ENCODE data around the gene TUBE1.

TUBE1 gene

GRCh38 chr6:112037783-112038216 lies 49.5 kb downstream of the TUBE1 start:
- Histone ChIP-seq H3K27me3 (ENCODE audit: control insufficient read depth in 2 of 2, insufficient read depth in 2 of 2, low read length in 2 of 2) (no peaks in the 10 kb centered on the region), H3K4me3 (ENCODE audit: low read length in 2 of 2) (no peak overlapping the region), H3K9me3 (ENCODE audit: control insufficient read depth in 2 of 2, low read length in 2 of 2) (no peaks in the 10 kb centered on the region), H3K27ac (ENCODE audit: low read depth in 2 of 2, low read length in 2 of 2) (peak overlapping the region in 1 of 2 donors; percentile 20), H3K9ac (ENCODE audit: low read depth in 1 of 2, low read length in 2 of 2) (no peak overlapping the region), H3K4me1 (ENCODE audit: control insufficient read depth in 2 of 2, insufficient read depth in 2 of 2, low read length in 2 of 2) (peaks cover 0 to 4% of the 10 kb centered on the region in 2 donors), H3K36me3 (ENCODE audit: control insufficient read depth in 2 of 2, insufficient read depth in 2 of 2, low read length in 2 of 2) (no peaks in the 10 kb centered on the region)

GRCh38 chr6:112036088-112036637 lies 51.1 kb downstream of the TUBE1 start:
- H3K27me3 ChIP-seq (ENCODE audit: control insufficient read depth in 2 of 2, insufficient read depth in 2 of 2, low read length in 2 of 2), result no peaks in the 10 kb centered on the region
- no peaks in the 10 kb centered on the region for H3K9me3 ChIP-seq (ENCODE audit: control insufficient read depth in 2 of 2, low read length in 2 of 2)
- H3K36me3 ChIP-seq (ENCODE audit: control insufficient read depth in 2 of 2, insufficient read depth in 2 of 2, low read length in 2 of 2), result no peaks in the 10 kb centered on the region
- peak overlapping the region in 1 of 2 donors; percentile 7 for H3K27ac ChIP-seq (ENCODE audit: low read depth in 2 of 2, low read length in 2 of 2)
- H3K9ac ChIP-seq (ENCODE audit: low read depth in 1 of 2, low read length in 2 of 2), result no peak overlapping the region
- peaks cover 0 to 4% of the 10 kb centered on the region in 2 donors for H3K4me1 ChIP-seq (ENCODE audit: control insufficient read depth in 2 of 2, insufficient read depth in 2 of 2, low read length in 2 of 2)
- H3K4me3 ChIP-seq (ENCODE audit: low read length in 2 of 2), result no peak overlapping the region

- Histone ChIP-seq H3K27ac (ENCODE audit: low read depth in 2 of 2, low read length in 2 of 2) (no peak overlapping the region), H3K36me3 (ENCODE audit: control insufficient read depth in 2 of 2, insufficient read depth in 2 of 2, low read length in 2 of 2) (no peaks in the 10 kb centered on the region), H3K9me3 (ENCODE audit: control insufficient read depth in 2 of 2, low read length in 2 of 2) (no peaks in the 10 kb centered on the region), H3K4me3 (ENCODE audit: low read length in 2 of 2) (no peak overlapping the region), H3K27me3 (ENCODE audit: control insufficient read depth in 2 of 2, insufficient read depth in 2 of 2, low read length in 2 of 2) (no peaks in the 10 kb centered on the region), H3K4me1 (ENCODE audit: control insufficient read depth in 2 of 2, insufficient read depth in 2 of 2, low read length in 2 of 2) (peaks cover 5 to 14% of the 10 kb centered on the region in 2 donors), H3K9ac (ENCODE audit: low read depth in 1 of 2, low read length in 2 of 2) (no peak overlapping the region)
Measured at GRCh38 chr6:112034616-112034995, 52.7 kb downstream of the TUBE1 start.

- H3K36me3 ChIP-seq (ENCODE audit: control insufficient read depth in 2 of 2, insufficient read depth in 2 of 2, low read length in 2 of 2), result no peaks in the 10 kb centered on the region
- H3K9ac ChIP-seq (ENCODE audit: low read depth in 1 of 2, low read length in 2 of 2), result no peak overlapping the region
- no peak overlapping the region for H3K4me3 ChIP-seq (ENCODE audit: low read length in 2 of 2)
- peaks cover 5 to 14% of the 10 kb centered on the region in 2 donors for H3K4me1 ChIP-seq (ENCODE audit: control insufficient read depth in 2 of 2, insufficient read depth in 2 of 2, low read length in 2 of 2)
- no peaks in the 10 kb centered on the region for H3K27me3 ChIP-seq (ENCODE audit: control insufficient read depth in 2 of 2, insufficient read depth in 2 of 2, low read length in 2 of 2)
- H3K9me3 ChIP-seq (ENCODE audit: control insufficient read depth in 2 of 2, low read length in 2 of 2), result no peaks in the 10 kb centered on the region
- no peak overlapping the region for H3K27ac ChIP-seq (ENCODE audit: low read depth in 2 of 2, low read length in 2 of 2)
Measured at GRCh38 chr6:112033791-112034615, 53.3 kb downstream of the TUBE1 start.

- Histone ChIP-seq H3K27me3 (ENCODE audit: control insufficient read depth in 2 of 2, insufficient read depth in 2 of 2, low read length in 2 of 2) (no peaks in the 10 kb centered on the region), H3K9ac (ENCODE audit: low read depth in 1 of 2, low read length in 2 of 2) (no peak overlapping the region), H3K4me1 (ENCODE audit: control insufficient read depth in 2 of 2, insufficient read depth in 2 of 2, low read length in 2 of 2) (peaks cover 5 to 10% of the 10 kb centered on the region in 2 donors), H3K27ac (ENCODE audit: low read depth in 2 of 2, low read length in 2 of 2) (no peak overlapping the region), H3K36me3 (ENCODE audit: control insufficient read depth in 2 of 2, insufficient read depth in 2 of 2, low read length in 2 of 2) (no peaks in the 10 kb centered on the region), H3K4me3 (ENCODE audit: low read length in 2 of 2) (no peak overlapping the region), H3K9me3 (ENCODE audit: control insufficient read depth in 2 of 2, low read length in 2 of 2) (no peaks in the 10 kb centered on the region)
Measured at GRCh38 chr6:112032728-112033127, 54.6 kb downstream of the TUBE1 start.

- Histone ChIP-seq H3K9ac (ENCODE audit: low read depth in 1 of 2, low read length in 2 of 2) (no peak overlapping the region), H3K27ac (ENCODE audit: low read depth in 2 of 2, low read length in 2 of 2) (no peak overlapping the region), H3K9me3 (ENCODE audit: control insufficient read depth in 2 of 2, low read length in 2 of 2) (no peaks in the 10 kb centered on the region), H3K4me1 (ENCODE audit: control insufficient read depth in 2 of 2, insufficient read depth in 2 of 2, low read length in 2 of 2) (peaks cover 6 to 10% of the 10 kb centered on the region in 2 donors), H3K36me3 (ENCODE audit: control insufficient read depth in 2 of 2, insufficient read depth in 2 of 2, low read length in 2 of 2) (no peaks in the 10 kb centered on the region), H3K27me3 (ENCODE audit: control insufficient read depth in 2 of 2, insufficient read depth in 2 of 2, low read length in 2 of 2) (no peaks in the 10 kb centered on the region), H3K4me3 (ENCODE audit: low read length in 2 of 2) (no peak overlapping the region)
Measured at GRCh38 chr6:112031960-112032359, 55.3 kb downstream of the TUBE1 start.

- no peaks in the 10 kb centered on the region for H3K36me3 ChIP-seq (ENCODE audit: control insufficient read depth in 2 of 2, insufficient read depth in 2 of 2, low read length in 2 of 2)
- H3K27me3 ChIP-seq (ENCODE audit: control insufficient read depth in 2 of 2, insufficient read depth in 2 of 2, low read length in 2 of 2), result no peaks in the 10 kb centered on the region
- peak overlapping the region in 1 of 2 donors; percentile 20 for H3K27ac ChIP-seq (ENCODE audit: low read depth in 2 of 2, low read length in 2 of 2)
- no peaks in the 10 kb centered on the region for H3K9me3 ChIP-seq (ENCODE audit: control insufficient read depth in 2 of 2, low read length in 2 of 2)
- peaks cover 7 to 10% of the 10 kb centered on the region in 2 donors for H3K4me1 ChIP-seq (ENCODE audit: control insufficient read depth in 2 of 2, insufficient read depth in 2 of 2, low read length in 2 of 2)
- peak overlapping the region in 1 of 2 donors; percentile 4 for H3K9ac ChIP-seq (ENCODE audit: low read depth in 1 of 2, low read length in 2 of 2)
- no peak overlapping the region for H3K4me3 ChIP-seq (ENCODE audit: low read length in 2 of 2)
Measured at GRCh38 chr6:112030961-112031660, 56.2 kb downstream of the TUBE1 start.

GRCh38 chr6:112030206-112030960 lies 56.9 kb downstream of the TUBE1 start:
- H3K4me3 ChIP-seq (ENCODE audit: low read length in 2 of 2), result no peak overlapping the region
- peaks cover 7 to 10% of the 10 kb centered on the region in 2 donors for H3K4me1 ChIP-seq (ENCODE audit: control insufficient read depth in 2 of 2, insufficient read depth in 2 of 2, low read length in 2 of 2)
- H3K27me3 ChIP-seq (ENCODE audit: control insufficient read depth in 2 of 2, insufficient read depth in 2 of 2, low read length in 2 of 2), result no peaks in the 10 kb centered on the region
- no peaks in the 10 kb centered on the region for H3K9me3 ChIP-seq (ENCODE audit: control insufficient read depth in 2 of 2, low read length in 2 of 2)
- peak overlapping the region in 1 of 2 donors; percentile 20 for H3K27ac ChIP-seq (ENCODE audit: low read depth in 2 of 2, low read length in 2 of 2)
- H3K36me3 ChIP-seq (ENCODE audit: control insufficient read depth in 2 of 2, insufficient read depth in 2 of 2, low read length in 2 of 2), result no peaks in the 10 kb centered on the region
- peak overlapping the region in 1 of 2 donors; percentile 4 for H3K9ac ChIP-seq (ENCODE audit: low read depth in 1 of 2, low read length in 2 of 2)

- no peaks in the 10 kb centered on the region for H3K36me3 ChIP-seq (ENCODE audit: control insufficient read depth in 2 of 2, insufficient read depth in 2 of 2, low read length in 2 of 2)
- H3K9ac ChIP-seq (ENCODE audit: low read depth in 1 of 2, low read length in 2 of 2), result no peak overlapping the region
- H3K27ac ChIP-seq (ENCODE audit: low read depth in 2 of 2, low read length in 2 of 2), result no peak overlapping the region
- no peaks in the 10 kb centered on the region for H3K9me3 ChIP-seq (ENCODE audit: control insufficient read depth in 2 of 2, low read length in 2 of 2)
- H3K4me1 ChIP-seq (ENCODE audit: control insufficient read depth in 2 of 2, insufficient read depth in 2 of 2, low read length in 2 of 2), result peaks cover 7 to 10% of the 10 kb centered on the region in 2 donors
- H3K27me3 ChIP-seq (ENCODE audit: control insufficient read depth in 2 of 2, insufficient read depth in 2 of 2, low read length in 2 of 2), result no peaks in the 10 kb centered on the region
- no peak overlapping the region for H3K4me3 ChIP-seq (ENCODE audit: low read length in 2 of 2)
Measured at GRCh38 chr6:112029045-112029822, 58.0 kb downstream of the TUBE1 start.
